Measurements from ENCODE around the gene CCSER2.

GRCh38 chr10:84356928-84357327 lies 28.5 kb downstream of the CCSER2 start:
- TF ChIP-seq EZH2 (IDR thresholded peaks at IDR 0.05) (no peak), FOXP2 (optimal IDR thresholded peaks at IDR 0.05; ENCODE audit: control extremely low read depth, extremely low read length, insufficient read depth) (no peak), POLR2AphosphoS5 (IDR thresholded peaks at IDR 0.05; ENCODE audit: borderline replicate concordance, low read depth, low read length) (no peak)

Data from SK-N-MC (cell line).